NCI-H2227 (cell line): ENCODE data around the gene CDK6.

ENCODE experiments used
- DNase-seq: peaks from one replicate; lab custom pipeline; 2025; ENCODE audit not compliant: unreplicated experiment; lab: John Stamatoyannopoulos, UW

CDK6 gene

DNA sequence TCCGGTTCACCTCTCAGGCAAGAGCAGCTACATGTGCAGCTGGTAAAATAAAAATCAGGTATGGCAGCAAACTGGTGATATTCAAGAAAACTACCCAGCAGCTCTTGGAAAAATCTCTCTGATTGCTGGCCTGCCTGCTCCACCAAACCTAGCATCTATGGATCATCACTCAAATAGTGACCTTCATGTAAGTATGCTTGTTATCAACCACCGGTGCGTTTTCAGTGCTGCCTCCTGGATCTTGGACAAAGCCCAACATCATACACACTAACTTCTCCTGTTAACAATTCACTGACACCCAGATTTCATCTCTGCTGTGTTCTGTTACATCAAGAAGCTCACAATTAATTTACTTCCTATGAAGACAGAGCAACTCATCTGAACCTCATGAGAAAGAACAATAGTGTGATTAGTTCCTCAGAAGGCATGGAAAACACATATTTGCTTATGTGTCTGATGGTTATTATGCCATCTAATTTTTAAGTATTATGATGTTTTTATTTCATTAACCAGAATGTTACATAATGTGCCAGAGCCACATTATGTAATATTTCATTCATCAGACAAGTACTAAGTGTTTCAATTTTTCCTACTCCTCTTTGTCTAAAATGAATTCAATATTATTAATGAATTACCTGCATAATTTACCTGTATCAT, 8.8 kb downstream of the CDK6 start:
- DNase-seq = no peak

- no peak for DNase-seq
Observed at GRCh38 chr7:92826258-92826938, 10.0 kb downstream of the CDK6 start.

GRCh38 chr7:92824901-92825480, 11.4 kb downstream of the CDK6 start:
- no peak for DNase-seq

DNA sequence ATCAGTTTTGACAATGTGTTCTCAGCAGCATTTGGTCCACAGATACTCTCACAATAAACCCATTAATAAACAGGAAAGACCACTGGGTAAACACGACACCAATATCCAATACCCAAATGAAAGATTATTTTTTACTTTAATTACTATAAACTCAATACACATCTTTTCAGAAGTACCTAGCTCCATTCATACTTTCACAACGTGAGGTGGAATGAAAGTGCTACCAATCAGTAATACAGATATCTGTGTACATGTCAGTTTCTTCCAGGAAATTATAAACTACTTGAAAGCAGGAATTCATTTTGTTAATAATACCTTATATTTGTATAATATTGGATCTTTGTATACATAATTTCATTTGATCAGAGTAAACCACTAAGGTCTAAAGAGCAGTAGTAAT, 11.9 kb downstream of the CDK6 start:
- no peak for DNase-seq

GRCh38 chr7:92823042-92823441, 13.3 kb downstream of the CDK6 start:
- no peak for DNase-seq

DNA sequence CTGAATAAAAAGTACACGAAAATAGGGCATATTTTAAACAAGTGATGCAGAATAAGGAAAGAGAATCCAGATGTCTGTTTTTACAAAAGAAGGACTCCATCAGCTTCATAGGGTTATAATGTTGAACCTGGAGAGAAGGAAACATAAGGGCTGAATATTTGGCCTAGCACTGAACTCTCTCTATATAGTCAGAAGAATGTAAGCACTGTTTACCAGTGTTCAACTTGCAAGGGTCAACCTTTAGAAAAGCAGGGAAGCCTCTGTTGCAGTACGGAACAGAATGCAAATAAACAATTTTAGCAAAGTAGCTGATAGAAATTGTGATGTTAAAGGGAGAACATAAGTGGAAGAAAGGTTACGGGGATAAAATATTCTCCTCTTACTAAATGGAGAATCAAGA, 16.2 kb downstream of the CDK6 start:
- DNase-seq = no peak

DNA sequence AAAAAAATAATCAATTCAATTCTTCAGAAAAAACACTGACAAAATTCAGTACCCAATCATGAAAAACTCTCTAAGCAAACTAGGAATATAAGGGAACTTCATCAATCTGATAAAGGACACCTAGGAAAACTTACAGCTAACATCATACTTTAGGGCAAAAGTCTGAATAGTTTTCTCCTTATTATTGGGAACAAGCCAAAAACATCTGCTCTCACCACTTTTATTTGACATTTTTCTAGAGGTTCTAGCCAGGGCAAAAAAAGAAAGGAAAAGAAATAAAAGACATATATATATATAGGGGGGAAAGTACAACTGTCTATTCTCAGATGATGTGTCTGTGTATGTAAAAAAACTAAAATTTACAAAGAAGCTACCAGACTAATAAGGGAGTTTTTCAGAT, 19.0 kb downstream of the CDK6 start:
- DNase-seq = no peak

DNA sequence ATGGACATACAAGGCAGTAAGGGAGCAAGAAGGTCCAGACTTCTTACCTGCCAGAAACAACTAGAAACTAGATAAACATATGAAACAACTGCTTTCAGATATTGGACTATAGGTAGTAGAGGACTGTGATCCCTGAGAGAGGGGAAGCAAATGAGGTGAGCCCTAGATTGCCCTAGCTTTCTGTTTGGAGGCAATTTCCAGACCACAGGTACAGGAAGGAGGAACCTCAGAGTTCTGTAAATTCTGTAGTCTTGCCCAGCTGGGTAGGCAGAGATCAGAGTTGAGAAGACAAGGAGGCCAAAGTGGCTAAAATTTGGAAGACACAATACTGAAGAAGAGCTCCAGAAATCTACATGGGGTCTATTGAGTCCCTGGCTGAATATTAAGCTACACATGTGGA, 21.0 kb downstream of the CDK6 start:
- DNase-seq = no peak

GRCh38 chr7:92813390-92814024, 22.9 kb downstream of the CDK6 start:
- DNase-seq = no peak

DNA sequence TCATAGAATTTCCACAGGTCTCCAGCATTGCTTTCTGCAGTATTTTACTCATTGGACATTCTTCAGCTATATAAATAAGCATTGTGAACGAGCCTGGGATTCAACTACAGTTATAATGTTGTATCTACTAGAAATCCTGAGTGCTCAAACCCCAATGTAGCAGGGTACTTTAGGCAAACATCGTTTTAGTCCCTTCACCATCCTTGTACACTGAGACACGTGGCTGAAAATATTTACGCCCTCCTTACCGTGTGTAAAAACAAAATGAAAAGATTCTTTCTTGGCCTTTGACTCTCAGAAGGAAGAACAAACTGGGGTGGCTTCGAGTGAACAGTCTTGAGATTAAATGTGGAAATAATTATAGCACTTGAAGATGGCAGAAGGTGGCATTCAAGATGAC, 25.2 kb downstream of the CDK6 start:
- DNase-seq = no peak

DNA sequence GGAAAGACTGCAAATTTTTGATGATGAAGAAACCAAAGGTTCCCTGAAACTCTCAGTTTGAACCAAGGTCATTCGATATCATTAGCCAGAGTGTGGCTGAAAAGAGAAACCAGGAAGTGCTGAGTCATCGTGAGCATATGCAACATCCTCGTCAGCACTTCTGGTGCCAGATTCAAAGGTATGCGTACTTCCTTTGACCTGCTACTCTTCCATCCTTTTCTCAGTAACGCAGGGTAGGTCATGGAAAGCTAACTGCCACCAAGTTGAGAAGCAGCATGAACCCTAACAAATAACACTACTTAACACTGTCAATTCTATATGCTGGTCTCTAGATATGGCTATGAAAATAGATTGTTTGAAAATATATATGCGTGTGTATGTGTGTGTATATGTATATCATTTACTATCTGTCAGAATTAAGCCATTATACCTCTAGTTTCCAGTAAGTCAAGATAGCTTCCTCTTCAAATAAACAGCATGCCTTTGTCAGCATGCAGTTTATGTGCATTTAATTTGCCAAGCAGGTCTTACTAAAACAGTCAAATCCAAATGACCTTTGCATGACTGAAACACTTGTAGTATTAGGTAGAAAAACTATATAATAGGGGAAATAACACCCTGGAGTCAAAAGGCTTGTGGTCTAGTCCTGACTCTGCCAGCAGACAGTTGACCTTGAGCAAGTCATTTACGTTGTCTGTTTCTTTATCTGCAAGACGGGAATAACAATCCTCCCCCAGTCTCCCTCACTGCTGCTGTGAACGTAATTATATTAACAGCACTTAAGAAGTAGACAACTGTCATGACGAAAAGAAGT, 26.4 kb downstream of the CDK6 start:
- DNase-seq = peak; percentile 38

DNA sequence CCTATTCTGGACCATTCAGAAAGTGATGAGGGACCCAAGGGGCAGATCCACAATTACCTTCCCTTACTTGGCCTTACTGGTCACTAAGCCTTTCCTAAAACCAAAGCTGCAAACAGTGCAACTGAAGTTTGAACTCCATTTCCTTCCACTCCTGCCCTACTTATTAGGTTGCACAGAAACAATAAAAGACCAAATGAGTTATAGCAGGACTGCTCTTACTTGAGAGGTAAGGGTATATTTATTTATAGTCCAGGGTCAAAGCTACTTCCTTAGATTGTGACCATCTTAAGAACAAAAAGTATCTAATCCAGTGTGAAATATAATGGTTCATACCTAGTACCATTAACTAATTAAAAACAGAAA, 27.0 kb downstream of the CDK6 start:
- no peak for DNase-seq

GRCh38 chr7:92808635-92809034, 27.7 kb downstream of the CDK6 start:
- no peak for DNase-seq

DNA sequence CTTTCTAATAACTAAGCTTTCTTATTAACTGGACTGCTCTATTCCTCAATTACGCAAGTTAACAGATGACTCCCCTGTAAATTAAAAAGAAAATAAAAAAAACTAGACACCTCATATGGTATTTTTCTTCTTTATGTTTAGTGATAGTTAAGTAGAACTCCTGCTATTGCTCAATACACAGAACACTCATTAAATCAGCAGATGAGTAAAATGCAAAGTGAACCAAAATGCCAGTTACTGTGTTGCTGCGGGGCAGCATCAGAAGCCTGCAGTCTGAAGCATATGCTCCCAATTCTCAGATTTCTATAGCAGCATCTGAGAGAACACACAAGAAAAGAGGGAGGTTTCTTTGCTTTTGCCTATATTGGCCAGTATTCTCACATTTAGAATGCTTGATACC, 28.4 kb downstream of the CDK6 start:
- DNase-seq = no peak

DNA sequence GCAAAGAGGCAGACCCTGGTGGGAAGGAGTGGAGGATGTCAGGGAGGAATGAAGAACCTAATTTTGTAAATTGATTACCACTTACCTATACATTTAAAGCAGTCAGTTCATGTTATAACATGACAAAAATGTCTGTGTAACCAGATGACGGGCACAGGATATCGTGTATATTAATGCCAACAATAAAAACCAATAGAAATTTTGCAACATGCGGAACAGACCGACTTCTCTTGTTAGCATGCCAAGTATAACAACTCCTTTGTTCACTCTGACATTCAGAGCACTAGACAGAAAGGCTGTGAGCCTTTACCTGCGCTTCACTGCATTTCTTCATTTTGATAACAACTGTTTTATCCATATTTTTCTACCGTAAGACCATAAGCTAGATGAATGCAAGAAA, 29.9 kb downstream of the CDK6 start:
- DNase-seq = no peak

DNA sequence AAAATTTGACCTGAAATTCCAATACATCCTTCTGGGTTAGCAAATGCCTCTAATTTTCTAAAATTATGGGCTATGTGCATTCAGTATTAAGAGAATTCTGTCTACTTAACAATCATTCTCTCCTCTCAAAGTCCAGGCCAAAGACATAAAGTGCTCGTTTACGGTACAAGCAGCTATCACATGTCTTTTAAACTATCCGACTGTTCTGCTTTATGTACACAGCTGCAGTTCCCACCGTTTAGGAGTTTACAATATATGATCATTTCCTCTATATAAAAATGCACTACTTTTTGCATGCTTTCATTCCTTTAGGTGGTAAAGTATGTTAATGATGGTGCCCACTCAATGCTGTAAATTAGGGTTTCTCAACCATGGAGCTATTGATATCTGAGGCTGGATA, 34.0 kb downstream of the CDK6 start:
- no peak for DNase-seq

GRCh38 chr7:92799446-92800211, 36.7 kb downstream of the CDK6 start:
- no peak for DNase-seq

DNA sequence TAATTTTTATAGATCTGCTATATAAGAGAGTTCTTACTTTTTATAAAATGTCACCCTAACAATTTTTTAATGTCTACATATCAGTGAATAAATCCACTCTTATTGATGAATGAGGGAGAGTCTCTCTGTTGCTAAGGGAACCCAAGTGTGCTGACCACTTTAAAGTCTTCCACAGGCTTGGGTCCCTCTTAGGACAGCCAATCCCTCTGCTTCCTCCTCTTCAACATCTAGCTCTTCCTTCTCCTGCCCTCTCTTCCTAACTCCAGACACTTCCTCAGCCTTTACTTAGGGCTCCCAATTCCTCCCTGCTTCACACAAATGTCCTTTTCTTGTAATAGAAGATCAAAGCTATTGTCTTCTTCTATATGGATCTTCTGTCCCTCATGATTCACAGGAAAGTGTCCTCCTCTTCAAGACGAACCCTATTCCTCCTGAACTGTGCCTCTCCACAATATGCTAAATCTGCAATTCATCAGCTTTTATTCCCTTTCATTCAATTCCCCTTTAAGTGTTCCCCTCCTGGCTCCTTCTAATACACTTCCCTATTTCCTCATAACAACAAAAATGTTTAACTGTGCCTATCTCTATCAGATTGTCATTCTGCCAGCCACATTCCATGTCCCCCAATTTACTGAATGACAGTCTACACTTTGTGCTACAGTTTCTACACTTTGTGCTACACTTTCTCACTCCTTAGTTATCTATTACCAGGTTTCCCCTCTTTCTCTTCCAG, 37.7 kb downstream of the CDK6 start:
- no peak for DNase-seq

GRCh38 chr7:92797693-92798092, 38.7 kb downstream of the CDK6 start:
- no peak for DNase-seq

- no peak for DNase-seq
Observed at GRCh38 chr7:92797284-92797683, 39.1 kb downstream of the CDK6 start.
